Upper lobe of left lung (tissue), 4 donors: ENCODE data around the gene IFNLR1.

ENCODE experiments used
- EP300 ChIP-seq, 4 donors: sonication (generic); formaldehyde crosslinking; IDR thresholded peaks; one replicate each; pipeline ENCODE4 v1.5.1; 2017; ENCODE audit warnings: antibody characterized with exemption in 4 of 4, control low read depth in 2 of 4
- POLR2A ChIP-seq, 4 donors: fragments of 450-650 bp; IDR thresholded peaks; one replicate each; pipeline ENCODE4 v1.5.1; 2016 to 2017; ENCODE audit warnings: antibody characterized with exemption in 4 of 4, mild to moderate bottlenecking in 2 of 4
- POLR2AphosphoS5 ChIP-seq, 2 donors: sonication (generic); formaldehyde crosslinking; IDR thresholded peaks; one replicate each; pipeline ENCODE4 v1.5.1; 2017; ENCODE audit warnings: antibody characterized with exemption in 2 of 2
- TF ChIP-seq, protein P1 (sequence below), 6 experiments: fragments of 450-650 bp in 4 of 6; fragments of 200-600 bp in 2 of 6; sonication (generic) in 2 of 6; IDR thresholded peaks; one replicate each; pipeline ENCODE4 v1.5.1; 2016 to 2019; ENCODE audit warnings: antibody characterized with exemption in 6 of 6

DNA sequence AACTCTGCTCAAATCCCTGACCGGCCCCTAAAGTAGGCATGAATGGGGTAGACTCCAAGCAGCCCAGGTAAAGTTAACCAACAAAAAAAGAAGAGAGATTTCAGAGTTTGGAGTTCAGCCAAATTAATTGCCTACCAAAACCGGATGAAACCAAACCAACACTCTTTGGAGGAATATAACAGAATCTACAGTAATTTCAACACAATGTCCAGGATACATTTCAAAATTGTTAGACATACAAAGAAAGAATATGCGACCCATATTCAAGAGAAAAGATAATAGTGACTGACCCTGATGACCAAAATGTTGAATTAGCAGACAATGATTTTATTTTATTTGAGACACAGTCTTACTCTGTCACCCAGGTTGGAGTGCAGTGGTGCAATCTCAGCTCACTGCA is 56.7 kb downstream of the IFNLR1 start:
- TF ChIP-seq EP300 (IDR thresholded peaks at IDR 0.05): no peak
- TF ChIP-seq, protein P1, sequence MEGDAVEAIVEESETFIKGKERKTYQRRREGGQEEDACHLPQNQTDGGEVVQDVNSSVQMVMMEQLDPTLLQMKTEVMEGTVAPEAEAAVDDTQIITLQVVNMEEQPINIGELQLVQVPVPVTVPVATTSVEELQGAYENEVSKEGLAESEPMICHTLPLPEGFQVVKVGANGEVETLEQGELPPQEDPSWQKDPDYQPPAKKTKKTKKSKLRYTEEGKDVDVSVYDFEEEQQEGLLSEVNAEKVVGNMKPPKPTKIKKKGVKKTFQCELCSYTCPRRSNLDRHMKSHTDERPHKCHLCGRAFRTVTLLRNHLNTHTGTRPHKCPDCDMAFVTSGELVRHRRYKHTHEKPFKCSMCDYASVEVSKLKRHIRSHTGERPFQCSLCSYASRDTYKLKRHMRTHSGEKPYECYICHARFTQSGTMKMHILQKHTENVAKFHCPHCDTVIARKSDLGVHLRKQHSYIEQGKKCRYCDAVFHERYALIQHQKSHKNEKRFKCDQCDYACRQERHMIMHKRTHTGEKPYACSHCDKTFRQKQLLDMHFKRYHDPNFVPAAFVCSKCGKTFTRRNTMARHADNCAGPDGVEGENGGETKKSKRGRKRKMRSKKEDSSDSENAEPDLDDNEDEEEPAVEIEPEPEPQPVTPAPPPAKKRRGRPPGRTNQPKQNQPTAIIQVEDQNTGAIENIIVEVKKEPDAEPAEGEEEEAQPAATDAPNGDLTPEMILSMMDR (IDR thresholded peaks at IDR 0.05): no peak
- no peak for TF ChIP-seq POLR2A (IDR thresholded peaks at IDR 0.05)
- no peak for TF ChIP-seq POLR2AphosphoS5 (IDR thresholded peaks at IDR 0.05)
